ENCODE measurements around the gene ELAC1.
"Not testable (repeated sequence)": the region's sequence is repeated elsewhere in the genome, so short reads cannot be mapped to it uniquely, and the experiment has no call there.

Gene ELAC1, protein sequence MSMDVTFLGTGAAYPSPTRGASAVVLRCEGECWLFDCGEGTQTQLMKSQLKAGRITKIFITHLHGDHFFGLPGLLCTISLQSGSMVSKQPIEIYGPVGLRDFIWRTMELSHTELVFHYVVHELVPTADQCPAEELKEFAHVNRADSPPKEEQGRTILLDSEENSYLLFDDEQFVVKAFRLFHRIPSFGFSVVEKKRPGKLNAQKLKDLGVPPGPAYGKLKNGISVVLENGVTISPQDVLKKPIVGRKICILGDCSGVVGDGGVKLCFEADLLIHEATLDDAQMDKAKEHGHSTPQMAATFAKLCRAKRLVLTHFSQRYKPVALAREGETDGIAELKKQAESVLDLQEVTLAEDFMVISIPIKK

DNA sequence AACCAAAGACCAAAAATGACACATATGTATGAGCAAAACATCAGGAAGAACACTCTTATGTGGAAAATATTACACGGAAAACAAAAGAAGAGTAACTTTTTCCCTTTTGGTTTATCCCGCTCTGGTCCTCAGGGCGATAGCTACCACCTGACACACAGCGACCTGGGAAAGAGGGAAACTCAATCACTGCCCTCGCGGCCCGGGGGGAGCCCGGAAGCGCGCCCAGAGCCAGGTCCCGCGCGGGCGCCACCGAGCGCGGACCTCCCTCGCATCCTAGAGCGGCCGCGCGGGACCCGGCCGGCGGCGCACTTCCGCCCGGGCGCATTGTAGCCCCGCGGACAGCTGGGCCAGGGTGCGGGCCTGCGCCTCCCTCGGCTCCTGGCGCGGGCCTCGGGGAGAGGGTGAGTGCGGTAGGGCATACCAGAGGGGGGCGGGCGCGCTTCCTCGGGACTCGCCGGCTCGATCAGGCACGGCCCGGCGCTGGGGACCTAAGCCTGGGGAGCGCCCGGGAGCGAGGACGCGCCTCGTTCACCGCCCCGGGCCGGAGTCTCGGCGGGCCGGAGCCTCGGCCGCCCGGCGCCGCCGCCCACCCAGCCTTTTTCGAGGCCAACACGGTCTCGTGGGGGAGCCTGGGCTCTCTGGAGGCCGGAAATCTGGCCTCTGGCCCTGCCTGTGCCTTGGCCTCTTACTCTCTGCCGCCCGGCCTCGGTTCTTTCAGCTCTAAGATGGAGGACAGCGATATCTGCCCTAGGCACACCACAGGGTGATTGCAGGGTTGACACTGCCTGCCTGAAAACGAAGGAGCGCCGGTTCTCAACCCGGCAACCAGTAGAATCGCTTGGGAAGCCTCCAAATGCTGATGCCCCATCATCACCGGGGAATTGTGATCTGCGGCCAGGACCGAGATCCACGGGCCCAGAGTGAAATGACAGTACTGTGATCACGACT, at the start of gene ELAC1:
ELAC1 (plus strand) TSS at position 327 of the 948 bp plus-strand sequence. CDS start 6,365 bp downstream, outside the sequence.
- DNase-seq: peak; percentile 77 to 81

DNA sequence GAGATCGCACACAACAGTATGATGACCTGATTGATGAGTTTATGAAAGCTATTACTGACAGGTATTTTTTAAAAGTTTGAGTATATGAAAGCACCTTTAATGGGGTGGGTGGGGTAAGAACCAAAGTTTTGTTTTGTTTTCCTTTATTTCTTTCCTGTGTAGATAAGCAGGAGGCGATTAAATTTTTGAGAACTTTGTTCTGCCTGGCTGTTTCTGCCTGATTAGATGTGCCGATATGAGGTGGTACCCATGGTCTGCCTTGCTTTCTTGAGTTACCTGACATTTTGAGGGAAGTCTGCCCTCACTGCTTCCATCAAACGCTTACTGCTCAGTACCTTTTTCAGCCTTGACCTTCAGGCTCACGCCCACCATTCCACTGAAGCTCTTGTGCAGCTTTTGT, 49.7 kb upstream of the ELAC1 start:
- no peak for DNase-seq

- no peak for DNase-seq
These were observed 43.5 kb upstream of the ELAC1 start for GRCh38 chr18:50924372-50924771.

- DNase-seq: no peak
These were observed 41.3 kb upstream of the ELAC1 start for GRCh38 chr18:50926521-50926920.

DNA sequence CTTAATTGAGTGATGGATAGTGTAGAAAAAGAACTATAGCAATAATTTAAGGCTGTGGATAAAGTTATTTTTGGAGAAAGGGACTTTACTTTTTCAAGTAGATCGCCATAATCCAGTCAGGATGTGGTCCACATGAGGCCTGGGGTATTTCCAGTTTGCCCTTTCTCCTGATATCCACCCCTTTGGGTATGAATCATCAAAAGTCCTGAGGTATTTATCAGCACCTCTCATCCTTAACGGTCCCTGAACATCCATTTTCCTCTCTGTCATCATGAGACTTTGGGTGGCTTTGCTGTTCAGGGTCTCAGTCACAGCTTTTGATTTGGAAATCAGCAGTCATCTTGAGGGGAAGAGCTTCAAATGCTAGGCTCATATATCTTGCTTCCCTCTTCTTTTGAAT, 39.3 kb upstream of the ELAC1 start:
- DNase-seq: no peak

GRCh38 chr18:50933684-50934083, 34.2 kb upstream of the ELAC1 start:
- no peak for DNase-seq

DNA sequence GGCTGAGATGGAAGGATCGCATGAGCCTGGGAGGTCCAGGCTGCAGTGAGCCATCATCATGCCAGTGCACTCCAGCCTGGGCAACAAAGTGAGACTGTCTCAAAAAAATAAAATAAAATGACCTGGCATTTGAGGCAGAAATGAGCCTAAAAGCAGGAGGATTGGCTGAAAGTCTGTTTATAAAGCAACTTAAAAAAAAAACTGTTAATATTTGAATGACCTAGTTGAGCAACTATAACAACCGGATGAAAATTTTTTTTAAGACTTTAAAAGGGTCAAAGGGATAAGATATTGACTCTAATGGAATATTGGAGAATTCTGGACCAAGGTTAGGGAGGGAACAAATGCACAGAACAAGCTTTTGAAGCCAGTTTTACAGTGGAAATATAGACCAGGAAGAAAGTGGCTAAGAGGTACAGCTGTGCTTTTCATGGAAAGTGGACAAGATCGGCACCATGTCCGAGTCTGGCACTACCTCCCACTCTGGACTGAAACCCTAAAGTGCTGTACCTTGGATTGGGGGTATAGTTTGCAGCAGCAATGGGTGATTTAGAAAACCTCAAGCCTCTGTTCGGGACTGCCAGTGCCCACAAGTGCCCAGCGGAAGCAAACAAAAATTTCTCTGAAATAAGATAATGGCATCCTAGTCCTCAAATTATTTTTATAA, 33.2 kb upstream of the ELAC1 start:
- DNase-seq: no peak

DNA sequence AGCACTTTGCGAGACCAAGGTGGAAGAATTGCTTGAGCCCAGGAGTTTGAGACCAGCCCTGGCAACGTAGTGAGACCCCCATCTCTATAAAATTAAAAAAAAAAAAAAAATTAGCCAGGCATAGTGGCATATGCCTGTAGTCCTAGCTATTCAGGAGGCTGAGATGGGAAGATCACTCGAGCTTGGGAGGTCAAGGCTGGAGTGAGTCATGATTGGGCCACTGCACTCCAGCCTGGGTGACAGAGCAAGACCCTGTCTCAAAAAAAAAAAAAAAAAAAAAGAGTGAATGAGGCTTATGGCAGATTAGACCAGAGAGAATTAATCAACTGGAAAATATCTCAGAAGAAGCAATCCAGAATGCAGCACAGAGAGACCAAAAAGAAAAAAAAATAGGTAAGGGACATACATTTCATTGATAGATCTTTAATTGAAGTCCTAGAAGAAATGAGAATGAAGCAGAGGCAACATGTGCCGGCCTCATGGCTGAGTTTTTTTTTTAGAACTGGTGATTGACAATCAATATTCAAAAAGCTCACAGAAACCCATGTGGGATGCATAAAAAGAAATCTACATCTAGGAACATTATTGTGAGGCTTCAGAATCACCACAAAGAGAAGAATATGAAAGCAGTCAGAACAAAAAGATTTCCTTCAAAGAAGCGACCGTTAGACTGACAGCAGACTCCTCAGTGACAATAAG, 32.2 kb upstream of the ELAC1 start:
- DNase-seq: no peak

GRCh38 chr18:50937183-50937582, 30.7 kb upstream of the ELAC1 start:
- DNase-seq: no peak

DNA sequence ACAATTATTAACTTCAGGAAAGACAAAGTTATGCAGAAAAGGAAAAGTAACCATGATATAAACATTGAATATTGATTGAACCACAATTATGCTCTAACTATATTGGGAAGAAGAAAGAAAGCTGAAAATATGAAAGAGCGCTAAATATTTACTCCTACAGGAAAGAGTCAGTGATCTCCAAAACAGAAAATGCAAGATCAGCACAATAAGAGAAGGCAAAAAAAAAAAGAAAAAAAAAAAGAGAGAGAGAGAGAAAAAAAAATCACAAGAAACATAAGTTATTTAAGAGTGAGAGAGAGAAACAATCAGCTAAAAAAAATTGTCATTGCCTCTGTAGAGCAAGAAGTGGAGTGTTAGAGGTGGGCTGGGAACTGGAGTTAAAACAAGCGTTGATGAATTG, 28.9 kb upstream of the ELAC1 start:
- DNase-seq: no peak

DNA sequence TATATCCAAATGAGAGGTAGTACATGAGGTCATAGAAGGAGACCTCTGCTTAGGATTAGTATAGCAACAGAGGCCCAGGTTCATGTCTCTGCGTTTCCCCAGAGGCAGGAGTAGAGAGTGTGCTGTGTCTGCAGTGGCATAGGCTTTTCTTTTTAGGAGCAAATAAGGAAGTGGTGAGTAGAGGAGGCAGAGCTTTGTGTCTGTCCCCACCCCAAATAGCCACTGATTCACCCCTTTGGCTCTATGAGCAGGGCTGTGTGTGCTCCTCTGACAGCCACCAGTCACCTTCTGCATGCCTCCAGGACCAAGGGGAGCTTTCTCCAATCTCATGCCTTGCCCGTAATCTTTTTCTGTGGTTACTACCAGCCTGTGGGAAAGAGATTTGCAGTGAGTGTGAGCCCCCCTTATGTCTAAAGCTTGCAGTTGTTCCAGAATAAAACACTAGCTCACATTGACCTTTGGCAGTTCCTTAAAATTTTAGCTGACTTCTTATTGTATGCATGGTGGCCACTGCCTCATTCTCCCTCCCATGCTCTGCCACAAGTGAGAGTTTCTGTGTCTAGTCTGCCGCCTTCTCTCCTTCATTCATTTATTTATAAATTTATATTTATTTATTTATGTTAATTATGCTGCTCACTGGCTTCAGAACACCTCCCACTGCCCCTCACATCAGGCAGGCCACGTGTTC, 23.5 kb upstream of the ELAC1 start:
- no peak for DNase-seq

- DNase-seq: not testable (repeated sequence)
These were observed 21.9 kb upstream of the ELAC1 start for GRCh38 chr18:50945918-50946317.

DNA sequence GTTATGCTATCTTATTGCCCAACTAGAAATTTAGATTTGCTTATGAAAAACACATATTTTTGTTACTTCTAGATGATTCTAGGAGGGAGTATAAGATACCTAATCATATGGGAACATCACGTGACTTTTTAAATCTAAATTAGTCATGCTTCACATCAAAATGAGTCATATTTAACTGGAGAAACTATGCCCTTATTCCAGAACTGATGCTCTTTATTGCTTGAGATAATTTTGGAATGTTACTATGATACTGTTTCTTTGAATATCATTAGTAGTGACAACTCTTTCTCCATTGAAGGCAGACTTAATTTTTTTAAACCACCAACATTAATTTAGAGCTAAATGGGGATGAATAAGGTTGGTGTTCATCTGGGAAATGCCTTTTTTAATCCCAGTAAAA, 19.9 kb upstream of the ELAC1 start:
- no peak for DNase-seq

DNA sequence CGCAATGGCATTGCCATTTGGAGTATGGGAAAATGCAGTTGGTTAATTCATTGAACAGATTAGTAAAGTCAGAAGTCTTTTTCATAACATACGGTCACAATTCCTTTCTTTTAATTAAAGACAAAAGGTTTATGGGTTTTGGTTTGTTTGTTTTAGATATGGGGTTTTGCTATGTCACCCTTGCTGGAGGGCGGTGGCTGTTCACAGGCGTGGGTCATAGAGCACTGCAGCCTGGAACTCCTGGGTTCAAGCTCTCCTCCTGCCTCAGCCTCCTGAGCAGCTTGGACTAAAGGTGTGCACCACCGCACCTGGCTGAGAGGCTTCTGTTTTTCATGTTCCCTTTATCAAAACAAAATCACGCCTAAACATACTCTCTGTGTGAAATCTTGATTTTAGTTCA, 18.7 kb upstream of the ELAC1 start:
- DNase-seq: no peak

GRCh38 chr18:50950626-50951025, 17.2 kb upstream of the ELAC1 start:
- no peak for DNase-seq

GRCh38 chr18:50953822-50954221, 14.0 kb upstream of the ELAC1 start:
- no peak for DNase-seq

- DNase-seq: no peak
These were observed 12.6 kb upstream of the ELAC1 start for GRCh38 chr18:50955253-50955652.

DNA sequence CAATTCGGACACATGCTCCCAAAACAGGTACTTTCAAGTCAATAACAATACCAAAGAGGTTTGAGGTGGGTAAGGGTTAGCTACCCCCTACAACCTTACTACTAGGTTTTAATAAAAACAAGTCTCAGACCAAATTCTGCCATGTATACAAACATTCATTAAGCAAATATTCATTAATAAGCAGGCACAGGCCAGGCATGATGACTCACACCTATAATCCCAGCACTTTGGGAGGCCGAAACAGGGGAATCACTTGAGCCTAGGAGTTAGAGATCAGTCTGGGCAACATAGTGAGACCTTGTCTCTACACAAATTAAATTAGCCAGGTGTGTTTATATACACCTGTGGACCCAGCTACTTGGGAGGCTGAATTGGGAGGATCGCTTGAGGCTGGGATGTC, 11.7 kb upstream of the ELAC1 start:
- no peak for DNase-seq

DNA sequence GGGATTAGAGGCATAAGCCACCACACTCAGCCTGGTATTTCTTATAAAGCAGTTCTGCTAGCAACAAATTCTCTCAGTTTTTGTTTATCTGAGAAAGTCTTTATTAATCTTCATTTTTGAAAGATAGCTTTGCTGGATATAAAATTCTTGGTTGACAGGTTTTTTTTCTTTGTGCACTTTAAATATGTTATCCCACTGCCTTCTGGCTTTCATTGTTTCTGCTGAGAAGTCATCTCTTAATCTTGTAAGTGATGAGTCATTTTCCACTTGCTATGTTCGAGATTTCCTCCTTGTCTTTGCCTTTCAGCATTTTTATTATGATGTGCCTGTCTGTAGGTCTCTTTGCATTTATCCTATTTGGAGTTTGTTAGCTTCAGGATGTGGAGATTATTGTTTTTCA, 5.9 kb upstream of the ELAC1 start:
- DNase-seq: no peak

DNA sequence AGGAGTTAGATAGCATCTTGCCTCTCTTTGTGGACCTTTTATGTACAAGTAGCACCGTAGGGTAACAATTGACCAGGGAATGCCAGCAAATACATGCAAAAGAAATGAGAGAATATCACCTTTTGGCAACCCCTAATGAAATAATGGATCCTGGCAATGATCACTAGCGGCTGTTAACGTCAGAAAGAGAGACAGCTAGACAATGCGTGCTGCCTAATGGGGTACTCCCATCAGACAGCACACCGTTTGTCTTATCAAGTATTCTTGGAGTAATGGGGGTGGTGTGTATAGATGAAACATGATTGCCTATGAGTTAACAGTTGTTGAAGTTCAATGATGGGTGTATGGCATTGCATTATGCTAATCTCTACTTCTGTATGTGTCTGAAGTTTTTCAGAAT, 1.6 kb downstream of the ELAC1 start:
- DNase-seq: no peak

DNA sequence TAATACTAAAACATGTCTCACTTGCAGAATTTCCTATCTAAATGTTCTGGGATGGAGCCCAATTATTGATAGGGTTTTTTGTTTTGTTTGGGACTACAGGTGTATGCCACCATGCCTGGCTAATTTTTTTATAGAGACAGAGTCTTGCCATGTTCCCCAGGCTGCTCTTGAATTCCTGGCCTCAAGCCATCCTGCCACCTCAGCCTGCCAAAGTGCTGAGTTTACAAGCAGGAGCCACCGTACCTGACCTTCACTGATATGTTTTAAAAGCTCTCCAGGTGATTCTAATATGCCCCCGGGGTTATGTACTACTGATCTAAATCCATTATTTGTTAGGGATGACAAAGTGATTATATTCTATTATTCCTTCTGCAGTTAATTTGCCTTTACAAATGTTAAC, 2.2 kb downstream of the ELAC1 start:
- DNase-seq: no peak

DNA sequence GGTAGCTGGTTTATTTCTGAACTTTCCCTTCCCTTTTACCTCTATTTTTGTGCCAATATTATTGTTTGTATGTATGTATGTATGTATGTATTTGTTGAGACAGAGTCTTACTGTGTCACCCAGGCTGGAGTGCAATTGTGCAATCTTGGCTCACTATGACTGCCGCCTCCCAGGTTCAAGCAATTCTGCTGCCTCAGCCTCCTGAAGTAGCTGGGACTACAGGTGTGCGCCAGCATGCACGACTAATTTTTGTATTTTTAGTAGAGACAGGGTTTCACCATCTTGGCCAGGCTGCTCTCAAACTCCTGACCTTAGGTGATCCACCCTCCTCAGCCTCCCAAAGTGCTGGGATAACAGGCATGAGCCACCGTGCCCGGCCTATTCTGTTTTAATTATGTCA, 4.6 kb downstream of the ELAC1 start:
- not testable (repeated sequence) for DNase-seq

Data from activated T-cell treated with anti-CD3 and anti-CD28 coated beads, Interleukin-2, amount 50 U/mL, for 48 hours (primary cell).